GM13977 (cell line): ENCODE results near the gene ANKRD39.
A peak's percentile ranks its signal among the peaks of the same experiment; 100 is the strongest.

Experiments
- DNase-seq: peaks from one replicate; pipeline ENCODE4 v3.0.0; 2012; ENCODE audit warnings: low spot score
- CTCF ChIP-seq: IDR thresholded peaks from 2 replicates; pipeline ENCODE4 v1.5.1; 2012; ENCODE audit warnings: mild to moderate bottlenecking, control low read depth; ENCODE audit not compliant: insufficient read depth; ENCODE audit errors: extremely low read depth, missing control alignments
- in situ Hi-C: fragments of 300-500 bp; cut with MboI; formaldehyde crosslinking; loops from one replicate; pipeline ENCODE4 v1.12.0; 2022; ENCODE audit warnings: low sequenced_read_pairs, low pct_unique_long_range_greater_than_20kb, mixed read lengths, inconsistent platforms; ENCODE audit not compliant: unreplicated experiment

ANKRD39 gene

GRCh38 chr2:96821113-96821675, 36.6 kb downstream of the ANKRD39 start:
- in situ Hi-C loops = no loop called here
- no peak for TF ChIP-seq CTCF

GRCh38 chr2:96819876-96820511, 37.8 kb downstream of the ANKRD39 start:
- in situ Hi-C loops = no loop called here
- TF ChIP-seq CTCF = no peak
- DNase-seq = no peak

More at GRCh38 chr2:96821113-96821675, 36.6 kb downstream of the ANKRD39 start:
- no peak for DNase-seq

- no peak for TF ChIP-seq CTCF
- no peak for DNase-seq
- in situ Hi-C loops = no loop called here
Measured at GRCh38 chr2:96819128-96819875, 38.5 kb downstream of the ANKRD39 start.

- no peak for DNase-seq
- in situ Hi-C loops = no loop called here
- TF ChIP-seq CTCF = no peak
Measured at GRCh38 chr2:96817882-96818281, 39.9 kb downstream of the ANKRD39 start.

GRCh38 chr2:96816836-96817702, 40.7 kb downstream of the ANKRD39 start:
- in situ Hi-C loops = no loop called here
- no peak for TF ChIP-seq CTCF
- DNase-seq = no peak

- in situ Hi-C loops = no loop called here
- DNase-seq = peak; percentile 100
- peak; percentile 55 for TF ChIP-seq CTCF
Measured at GRCh38 chr2:96816127-96816835, 41.5 kb downstream of the ANKRD39 start, which contains the start of gene CNNM3. TSS of gene CNNM3 (plus strand) at chr2:96816268. CDS start at chr2:96816278, 10 bp downstream.
